Stomach (tissue), 9 donors: ENCODE data around the gene MRPL48. TPM values are rescaled to one million over a fixed set of nuclear protein-coding genes. Genes with fewer than 3 reads are reported as not detected.

Experiments
- DNase-seq, 2 donors: peaks; one replicate each; pipeline versions ENCODE4 v3.0.0 to v3.0.0-alpha.2; 2013 to 2019
- H3K27ac ChIP-seq, 5 donors: fragments of 200-600 bp in 4 of 5; sonication (generic) in 4 of 5; one replicate each; pipeline ENCODE4 v1.5.1; 2013 to 2019; ENCODE audit warnings: mild to moderate bottlenecking in 1 of 5, moderate library complexity in 1 of 5
- H3K27me3 ChIP-seq, 3 donors: fragments of 200-600 bp; sonication (generic); one replicate each; pipeline ENCODE4 v1.5.1; 2017 to 2019; ENCODE audit warnings: mixed run types in 1 of 3
- H3K36me3 ChIP-seq, 4 donors: fragments of 200-600 bp; sonication (generic); 1 replicate in 3 of 4; 2 replicates in 1 of 4; pipeline ENCODE4 v1.5.1; 2016 to 2019
- H3K4me1 ChIP-seq, 4 donors: fragments of 200-600 bp; sonication (generic); one replicate each; pipeline ENCODE4 v1.5.1; 2016 to 2019
- H3K4me3 ChIP-seq, 4 donors: fragments of 200-600 bp; sonication (generic) in 3 of 4; one replicate each; pipeline ENCODE4 v1.5.1; 2016 to 2019; ENCODE audit warnings: mild to moderate bottlenecking in 1 of 4
- H3K9me3 ChIP-seq, 4 donors: fragments of 200-600 bp; sonication (generic); one replicate each; pipeline ENCODE4 v1.5.1; 2016 to 2019
- EP300 ChIP-seq: sonication (generic); formaldehyde crosslinking; IDR thresholded peaks from one replicate; pipeline ENCODE4 v1.6.1; 2017; ENCODE audit warnings: antibody characterized with exemption
- POLR2A ChIP-seq, 4 donors: fragments of 450-650 bp; IDR thresholded peaks; one replicate each; pipeline ENCODE4 v1.6.1; 2016; ENCODE audit warnings: antibody characterized with exemption in 4 of 4, control low read depth in 2 of 4, mild to moderate bottlenecking in 1 of 4, moderate library complexity in 1 of 4
- POLR2AphosphoS5 ChIP-seq, 3 donors: sonication (generic); formaldehyde crosslinking; IDR thresholded peaks; one replicate each; pipeline ENCODE4 v1.6.1; 2016; ENCODE audit warnings: antibody characterized with exemption in 3 of 3
- WGBS, 5 donors: extraction: QIAGEN DNeasy Blood & Tissue Kit in 3 of 5; methylation state at CpG; one replicate each; pipeline versions ENCODE4 v1.1.5 to v1.1.7; 2013 to 2018; 5-methylcytosine and 5-hydroxymethylcytosine counted together
- intact Hi-C: fragments of 100-400 bp; cut with DNase I; formaldehyde crosslinking; loops from one replicate; pipeline ENCODE4 v1.15.1; 2023; ENCODE audit warnings: low total_unique reads
- polyA plus RNA-seq, 3 donors: library from polyadenylated mRNA; stranded (reverse); fragments of 200-250 nt; gene quantifications; one replicate each; pipeline ENCODE4 v1.2.3, GENCODE V29; 2013
- total RNA-seq, 5 donors: library from RNA; depleted of rRNA; stranded (reverse); fragments of >200 nt; gene quantifications; one replicate each; pipeline versions ENCODE4 v1.1.0 to v1.2.3, GENCODE V29; 2014 to 2016
- TF ChIP-seq, protein P1 (sequence below), 7 experiments: fragments of 450-650 bp in 4 of 7; fragments of 200-600 bp in 3 of 7; sonication (generic) in 3 of 7; IDR thresholded peaks; one replicate each; pipeline ENCODE4 v1.5.1; 2016 to 2019; ENCODE audit warnings: antibody characterized with exemption in 7 of 7, control low read depth in 2 of 7, mild to moderate bottlenecking in 1 of 7
- donor health status: healthy with polysubstance abuse.
- donor health status: Bipolar disorder and iron deficiency.
- donor health status: healthy.

MRPL48 gene
- total and polyA plus RNA-seq, 8 donors = 1.2 to 118 (median 31.0) TPM

DNA sequence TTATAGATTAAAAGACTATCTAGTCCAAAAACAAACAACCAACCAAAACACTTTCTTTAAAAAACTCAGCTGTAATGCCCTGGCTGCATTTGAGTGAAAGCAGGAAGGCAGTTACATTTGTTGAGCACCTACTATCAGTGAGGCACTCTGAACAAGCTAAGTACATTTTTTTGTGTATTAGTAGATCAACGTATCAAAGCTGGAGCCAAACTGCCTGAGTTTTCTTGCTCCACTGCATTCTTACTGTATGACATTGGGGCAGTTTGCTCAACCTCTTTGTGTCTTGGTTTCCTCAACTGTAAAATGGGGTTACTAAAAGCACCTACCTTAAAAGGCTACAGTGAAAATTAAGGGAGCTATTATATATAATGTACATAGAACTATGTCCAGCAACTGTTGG lies 67.0 kb downstream of the MRPL48 start:
- no peaks in the 10 kb centered on the region for H3K27me3 ChIP-seq
- H3K9me3 ChIP-seq = no peaks in the 10 kb centered on the region
- H3K27ac ChIP-seq = no peak overlapping the region
- WGBS, 5 donors = 72 to 97% (median 91%) methylated on average over 1 of the region's 1 CpG
- peaks cover 0 to 37% (median 16%) of the 10 kb centered on the region in 4 donors for H3K36me3 ChIP-seq
- DNase-seq = no peak
- intact Hi-C loops = no loop called here
- no peaks in the 10 kb centered on the region for H3K4me1 ChIP-seq
- H3K4me3 ChIP-seq = no peak overlapping the region
- no peak for TF ChIP-seq POLR2AphosphoS5 (IDR thresholded peaks at IDR 0.05)
- TF ChIP-seq POLR2A (IDR thresholded peaks at IDR 0.05) = no peak
- TF ChIP-seq, protein P1, sequence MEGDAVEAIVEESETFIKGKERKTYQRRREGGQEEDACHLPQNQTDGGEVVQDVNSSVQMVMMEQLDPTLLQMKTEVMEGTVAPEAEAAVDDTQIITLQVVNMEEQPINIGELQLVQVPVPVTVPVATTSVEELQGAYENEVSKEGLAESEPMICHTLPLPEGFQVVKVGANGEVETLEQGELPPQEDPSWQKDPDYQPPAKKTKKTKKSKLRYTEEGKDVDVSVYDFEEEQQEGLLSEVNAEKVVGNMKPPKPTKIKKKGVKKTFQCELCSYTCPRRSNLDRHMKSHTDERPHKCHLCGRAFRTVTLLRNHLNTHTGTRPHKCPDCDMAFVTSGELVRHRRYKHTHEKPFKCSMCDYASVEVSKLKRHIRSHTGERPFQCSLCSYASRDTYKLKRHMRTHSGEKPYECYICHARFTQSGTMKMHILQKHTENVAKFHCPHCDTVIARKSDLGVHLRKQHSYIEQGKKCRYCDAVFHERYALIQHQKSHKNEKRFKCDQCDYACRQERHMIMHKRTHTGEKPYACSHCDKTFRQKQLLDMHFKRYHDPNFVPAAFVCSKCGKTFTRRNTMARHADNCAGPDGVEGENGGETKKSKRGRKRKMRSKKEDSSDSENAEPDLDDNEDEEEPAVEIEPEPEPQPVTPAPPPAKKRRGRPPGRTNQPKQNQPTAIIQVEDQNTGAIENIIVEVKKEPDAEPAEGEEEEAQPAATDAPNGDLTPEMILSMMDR (IDR thresholded peaks at IDR 0.05) = no peak
- no peak for TF ChIP-seq EP300

DNA sequence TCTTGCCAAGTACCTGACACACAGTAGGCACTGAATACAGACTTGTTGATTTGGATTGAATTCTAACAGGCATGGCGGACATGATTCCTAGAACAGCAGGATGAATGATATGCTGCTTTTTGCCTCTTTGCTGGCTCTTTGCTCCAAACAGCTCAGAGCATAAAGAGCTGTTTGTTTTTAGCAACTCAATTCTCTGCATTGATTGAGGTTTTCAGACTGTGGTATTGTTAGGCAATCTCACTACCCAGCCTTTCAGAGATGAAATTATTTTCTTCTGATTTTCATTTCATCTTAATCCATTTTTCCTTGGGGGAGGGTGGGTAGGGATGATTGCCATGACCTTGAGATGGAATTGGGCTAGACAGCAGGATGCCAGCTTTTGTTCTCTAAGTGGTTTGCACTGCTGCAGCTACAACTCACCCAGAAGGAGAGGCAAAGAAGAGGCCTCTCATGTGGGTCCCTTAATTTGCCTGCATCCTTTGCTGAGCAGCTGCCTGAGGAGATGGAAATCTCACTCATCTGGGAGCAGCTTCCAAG lies 68.4 kb downstream of the MRPL48 start:
- WGBS, 5 donors = 83 to 100% (median 95%) methylated on average over 1 of the region's 1 CpG
- intact Hi-C loops = no loop called here
- H3K4me3 ChIP-seq = no peak overlapping the region
- DNase-seq = peak in 1 of 2 donors; percentile 18
- no peaks in the 10 kb centered on the region for H3K4me1 ChIP-seq
- TF ChIP-seq, protein P1 (IDR thresholded peaks at IDR 0.05) = no peak
- TF ChIP-seq EP300 (no peak), POLR2AphosphoS5 (IDR thresholded peaks at IDR 0.05) (no peak), POLR2A (IDR thresholded peaks at IDR 0.05) (no peak)
- H3K9me3 ChIP-seq = no peaks in the 10 kb centered on the region
- no peaks in the 10 kb centered on the region for H3K27me3 ChIP-seq
- H3K36me3 ChIP-seq = peaks cover 0 to 48% (median 27%) of the 10 kb centered on the region in 4 donors
- H3K27ac ChIP-seq = no peak overlapping the region

GRCh38 chr11:73859671-73860070 lies 72.0 kb downstream of the MRPL48 start:
- H3K4me3 ChIP-seq = no peak overlapping the region
- DNase-seq = no peak
- H3K36me3 ChIP-seq = peaks cover 5 to 72% (median 47%) of the 10 kb centered on the region in 4 donors
- WGBS, 5 donors = 86 to 94% (median 88%) methylated on average over 2 of the region's 2 CpGs
- no peaks in the 10 kb centered on the region for H3K4me1 ChIP-seq
- H3K9me3 ChIP-seq = no peaks in the 10 kb centered on the region
- intact Hi-C loops = no loop called here
- no peaks in the 10 kb centered on the region for H3K27me3 ChIP-seq
- TF ChIP-seq POLR2A (IDR thresholded peaks at IDR 0.05) = no peak
- no peak for TF ChIP-seq EP300
- TF ChIP-seq, protein P1 (IDR thresholded peaks at IDR 0.05) = no peak
- no peak for TF ChIP-seq POLR2AphosphoS5 (IDR thresholded peaks at IDR 0.05)
- no peak overlapping the region for H3K27ac ChIP-seq

DNA sequence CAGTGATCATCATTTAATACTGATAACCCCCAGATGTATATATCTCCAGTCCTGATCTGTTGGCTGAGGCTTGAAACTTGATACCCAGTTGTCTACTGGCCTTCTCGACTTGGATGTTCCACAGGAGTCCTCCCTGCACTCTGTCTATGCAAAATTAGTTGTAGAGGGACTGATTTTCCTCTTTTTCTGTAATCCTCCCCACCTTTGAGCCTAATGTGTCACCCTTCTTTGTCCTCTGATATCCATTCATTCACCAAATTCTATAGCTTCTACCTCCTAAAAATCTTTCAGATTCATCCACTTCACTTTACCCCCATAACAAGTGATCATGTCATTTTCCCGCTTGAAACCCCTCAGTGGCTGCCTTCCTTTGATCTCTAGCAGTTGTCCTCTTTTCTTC lies 72.5 kb downstream of the MRPL48 start:
- Histone ChIP-seq H3K27me3 (no peaks in the 10 kb centered on the region), H3K27ac (no peak overlapping the region), H3K4me3 (no peak overlapping the region), H3K9me3 (no peaks in the 10 kb centered on the region), H3K4me1 (no peaks in the 10 kb centered on the region), H3K36me3 (peaks cover 7 to 72% (median 52%) of the 10 kb centered on the region in 4 donors)
- 68 to 80% (median 70%) methylated on average over 2 of the region's 2 CpGs for WGBS, 5 donors
- intact Hi-C loops = no loop called here
- DNase-seq = no peak
- no peak for TF ChIP-seq EP300

GRCh38 chr11:73862986-73863385 lies 75.3 kb downstream of the MRPL48 start:
- WGBS, 5 donors = 74 to 77% (median 76%) methylated on average over 4 of the region's 4 CpGs
- no peaks in the 10 kb centered on the region for H3K9me3 ChIP-seq
- peaks cover 9 to 61% (median 54%) of the 10 kb centered on the region in 4 donors for H3K36me3 ChIP-seq
- H3K4me1 ChIP-seq = peaks cover 0 to 5% (median 0%) of the 10 kb centered on the region in 4 donors
- H3K27me3 ChIP-seq = no peaks in the 10 kb centered on the region
- intact Hi-C loops = no loop called here
- no peak for TF ChIP-seq POLR2A (IDR thresholded peaks at IDR 0.05)
- no peak for TF ChIP-seq POLR2AphosphoS5 (IDR thresholded peaks at IDR 0.05)
- TF ChIP-seq, protein P1 (IDR thresholded peaks at IDR 0.05) = no peak
- no peak for TF ChIP-seq EP300
- H3K4me3 ChIP-seq = no peak overlapping the region
- H3K27ac ChIP-seq = no peak overlapping the region
- DNase-seq = no peak
